ENCODE results near the gene UNC5B.
"Not testable (repeated sequence)": the region's sequence is repeated elsewhere in the genome, so short reads cannot be mapped to it uniquely, and the experiment has no call there.

UNC5B gene

DNA sequence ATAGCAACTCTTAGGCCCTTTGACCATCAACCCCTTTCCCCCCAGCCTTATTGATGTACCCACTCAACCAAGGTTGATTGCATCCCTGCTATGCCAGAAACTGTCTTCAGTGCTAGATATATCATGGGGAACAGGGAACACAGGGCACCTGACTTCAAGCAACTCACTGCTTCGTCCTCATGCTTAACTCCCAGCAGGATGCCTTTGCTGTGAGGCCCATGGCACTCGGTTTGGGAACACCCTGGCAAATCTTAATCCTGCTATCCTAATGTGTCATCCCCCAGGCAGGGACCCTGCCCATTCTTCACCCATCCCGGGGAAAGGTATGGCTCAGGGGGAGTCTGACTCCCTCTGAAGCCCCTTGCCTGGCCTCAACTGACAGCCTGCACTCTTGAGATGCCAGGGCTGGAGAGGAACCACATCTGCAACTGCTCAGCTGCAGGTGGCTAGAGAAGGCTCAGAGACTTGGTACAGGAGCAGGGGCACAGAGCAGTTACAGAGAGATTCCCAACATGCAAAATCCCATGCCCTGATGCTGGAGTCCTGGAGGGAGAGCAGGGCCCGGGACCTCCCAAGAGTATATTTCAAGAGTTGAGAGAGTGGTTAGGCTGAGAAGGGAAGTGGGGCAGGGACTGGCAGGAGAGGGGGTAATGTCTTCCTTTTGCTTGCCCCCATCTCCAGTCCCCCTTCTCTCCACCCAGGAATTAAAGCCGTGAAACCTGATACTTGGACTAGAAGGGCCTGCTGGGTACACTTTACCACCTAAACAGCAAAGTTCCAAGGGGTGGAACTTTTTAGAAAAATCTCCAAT is 2.4 kb upstream of the UNC5B start:
- DNase-seq = no peak

- no peak for DNase-seq
Observed at GRCh38 chr10:71210542-71210871, 1.9 kb upstream of the UNC5B start.

DNA sequence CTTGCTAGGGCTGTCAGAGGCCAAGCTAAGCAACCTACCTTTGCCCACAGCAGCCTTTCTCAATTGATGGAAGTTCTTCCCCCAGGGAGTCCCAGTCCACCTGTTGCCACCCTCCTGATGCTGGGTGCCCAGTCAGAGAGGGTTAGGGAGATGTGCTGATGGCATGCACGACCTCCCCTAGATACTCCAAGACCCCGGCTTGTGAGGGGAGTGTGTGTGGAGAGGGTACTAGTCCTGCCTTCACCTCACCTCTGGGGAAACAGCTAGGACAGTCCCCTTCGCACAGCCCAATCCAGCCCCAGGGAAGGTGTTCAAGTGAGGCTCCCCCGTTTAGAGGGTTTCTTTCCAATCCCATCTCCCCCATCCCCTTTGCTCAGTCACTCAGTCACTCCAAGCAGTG is 1.3 kb upstream of the UNC5B start:
- DNase-seq = no peak

- no peak for DNase-seq
Observed at GRCh38 chr10:71211775-71212317, 524 bp upstream of the UNC5B start.

GRCh38 chr10:71213127-71213621 is 804 bp downstream of the UNC5B start:
- DNase-seq = peak in 3 of 4 experiments; percentile 36 to 55 (median 54)

DNA sequence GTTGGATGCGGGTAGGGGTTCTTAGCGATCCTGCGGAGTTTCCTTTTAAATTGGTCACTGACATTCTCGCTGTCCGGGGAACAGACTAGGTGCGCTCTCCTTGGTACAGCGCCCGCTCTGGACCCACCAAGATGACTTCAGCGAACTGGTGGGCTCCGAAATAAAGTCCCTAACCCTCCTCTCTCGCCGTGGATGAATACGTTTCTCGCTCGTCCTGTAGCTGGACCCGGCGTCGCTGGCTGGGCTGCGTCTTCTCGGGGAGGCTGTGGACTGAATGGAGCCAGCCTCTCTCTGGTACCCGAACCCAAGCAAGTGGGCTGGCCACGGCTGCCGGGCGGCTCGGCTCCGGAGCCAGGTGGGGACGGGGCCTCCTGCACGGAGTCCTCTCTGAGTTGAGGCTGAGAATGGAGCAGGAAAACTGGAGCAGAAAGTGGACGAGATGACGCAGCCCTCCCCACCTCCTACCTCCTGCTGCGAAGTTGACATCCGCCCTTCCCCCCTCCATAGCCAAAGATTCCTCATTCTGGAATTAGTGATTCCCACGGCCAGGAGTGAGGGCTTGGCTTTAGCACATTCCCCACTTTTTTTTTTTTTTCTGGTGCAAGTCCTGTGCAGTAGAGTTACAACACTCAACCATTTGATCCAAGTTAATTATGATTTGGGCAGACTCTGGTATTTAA is 1.5 kb downstream of the UNC5B start:
- no peak for DNase-seq

DNA sequence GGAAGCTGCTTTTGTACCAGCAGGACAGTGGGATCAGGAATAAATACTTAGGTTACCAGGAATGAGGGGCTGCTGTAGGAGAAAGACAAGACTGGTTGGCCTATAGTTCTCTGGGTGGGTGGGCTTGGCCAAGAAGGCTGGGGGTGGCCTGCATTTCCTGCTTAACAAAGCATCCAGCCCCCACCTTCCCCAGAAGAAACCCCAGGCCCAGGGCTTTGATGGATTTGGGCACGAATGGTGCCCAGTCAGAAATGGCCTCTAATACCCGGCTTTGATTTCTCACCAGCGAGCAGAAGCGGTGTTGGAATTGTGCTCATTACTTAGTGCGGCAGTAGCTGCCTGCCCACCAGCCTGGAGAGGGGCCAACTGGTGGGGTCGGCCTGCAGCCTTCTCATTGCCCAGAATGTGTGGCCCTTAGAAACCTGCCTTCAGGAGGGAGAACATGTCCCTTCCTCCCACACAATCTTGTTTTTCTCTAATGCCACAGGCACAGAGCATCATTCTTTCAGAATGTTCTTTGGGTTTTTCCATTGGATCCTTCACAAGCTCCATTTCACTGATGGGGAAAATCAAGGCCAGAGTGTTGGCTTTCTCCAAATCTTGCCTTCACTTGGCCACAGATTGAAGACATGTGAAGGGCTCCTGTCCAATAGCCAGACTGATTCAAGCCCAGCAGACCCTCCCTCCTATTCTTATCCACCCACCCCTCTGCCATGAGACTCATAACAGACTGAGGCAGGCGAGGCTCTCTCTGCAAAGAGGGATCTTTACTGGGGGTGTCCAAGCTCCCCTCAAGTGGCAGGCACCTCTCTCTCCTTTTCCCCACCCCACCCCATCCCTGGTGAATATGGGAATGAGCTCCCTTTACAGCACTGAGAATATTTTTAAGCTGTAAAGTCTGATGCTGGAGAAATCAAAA is 2.5 kb downstream of the UNC5B start:
- no peak for DNase-seq

DNA sequence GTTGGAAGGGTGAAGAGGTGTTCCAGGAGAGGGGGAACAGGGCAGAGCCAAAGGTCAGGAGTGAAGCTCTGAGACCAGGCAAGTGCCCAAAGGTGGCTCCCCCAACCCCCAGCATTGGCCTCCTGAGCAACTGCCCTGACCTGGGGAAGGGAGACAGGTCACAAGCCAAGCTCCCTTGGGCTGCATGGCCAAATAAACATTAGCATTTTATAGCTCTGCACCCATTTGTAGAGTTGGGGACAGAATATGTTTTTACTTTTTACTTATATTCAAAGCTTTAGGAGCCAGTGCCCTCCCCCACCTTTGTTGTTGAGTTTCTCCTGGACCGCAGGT is 4.0 kb downstream of the UNC5B start:
- no peak for DNase-seq

DNA sequence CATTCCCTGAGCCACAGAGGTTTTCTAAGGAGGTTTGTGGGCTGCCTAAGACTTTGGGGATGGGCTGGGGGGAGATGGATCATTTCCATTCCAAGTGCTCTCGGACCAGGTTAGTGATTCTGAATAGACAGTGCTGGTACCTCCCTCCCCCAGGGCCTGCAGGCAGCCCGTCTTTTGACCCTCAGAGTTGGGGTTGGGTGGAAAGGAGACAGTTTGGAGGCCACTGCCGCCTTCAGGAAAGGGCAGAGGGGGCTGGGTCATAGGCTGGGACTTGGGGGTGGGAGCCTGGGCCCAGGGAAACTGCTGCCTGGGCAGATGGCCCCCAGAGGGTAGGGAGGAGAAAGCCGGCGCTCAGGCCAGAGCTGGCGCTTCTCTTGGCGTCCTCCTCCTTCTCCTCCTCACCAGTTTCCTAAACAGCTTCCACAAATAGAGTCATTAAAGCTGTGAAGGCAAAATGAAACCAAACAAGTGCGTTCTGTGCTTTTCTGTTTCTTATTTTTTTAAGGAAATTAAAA is 4.4 kb downstream of the UNC5B start:
- peak in 2 of 4 experiments; percentile 28 to 41 for DNase-seq

- DNase-seq = peak; percentile 24 to 48 (median 36)
Observed at GRCh38 chr10:71217266-71218045, 5.1 kb downstream of the UNC5B start.

GRCh38 chr10:71218046-71218650 is 5.8 kb downstream of the UNC5B start:
- DNase-seq = no peak

DNA sequence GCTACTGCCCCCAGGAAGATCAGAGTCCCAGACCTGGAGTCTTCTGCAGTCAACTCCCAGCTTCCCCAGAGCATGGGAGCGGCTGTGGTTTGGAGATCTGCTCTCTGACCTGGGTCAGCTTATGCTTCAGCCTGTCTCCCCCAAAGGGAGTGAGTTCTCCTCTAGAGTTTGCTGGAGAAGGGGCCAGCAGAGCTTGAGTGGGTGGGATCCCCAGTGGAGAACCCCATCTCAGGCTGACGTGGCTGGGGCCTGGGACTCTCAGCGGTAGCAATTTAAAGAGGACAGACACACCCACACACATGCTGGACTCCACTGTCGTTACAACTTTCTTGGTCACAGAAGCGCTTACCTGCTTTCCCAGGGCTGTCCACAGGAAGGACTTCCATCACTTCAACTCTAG is 6.3 kb downstream of the UNC5B start:
- no peak for DNase-seq

GRCh38 chr10:71219236-71219917 is 7.0 kb downstream of the UNC5B start:
- not testable (repeated sequence) for DNase-seq

DNA sequence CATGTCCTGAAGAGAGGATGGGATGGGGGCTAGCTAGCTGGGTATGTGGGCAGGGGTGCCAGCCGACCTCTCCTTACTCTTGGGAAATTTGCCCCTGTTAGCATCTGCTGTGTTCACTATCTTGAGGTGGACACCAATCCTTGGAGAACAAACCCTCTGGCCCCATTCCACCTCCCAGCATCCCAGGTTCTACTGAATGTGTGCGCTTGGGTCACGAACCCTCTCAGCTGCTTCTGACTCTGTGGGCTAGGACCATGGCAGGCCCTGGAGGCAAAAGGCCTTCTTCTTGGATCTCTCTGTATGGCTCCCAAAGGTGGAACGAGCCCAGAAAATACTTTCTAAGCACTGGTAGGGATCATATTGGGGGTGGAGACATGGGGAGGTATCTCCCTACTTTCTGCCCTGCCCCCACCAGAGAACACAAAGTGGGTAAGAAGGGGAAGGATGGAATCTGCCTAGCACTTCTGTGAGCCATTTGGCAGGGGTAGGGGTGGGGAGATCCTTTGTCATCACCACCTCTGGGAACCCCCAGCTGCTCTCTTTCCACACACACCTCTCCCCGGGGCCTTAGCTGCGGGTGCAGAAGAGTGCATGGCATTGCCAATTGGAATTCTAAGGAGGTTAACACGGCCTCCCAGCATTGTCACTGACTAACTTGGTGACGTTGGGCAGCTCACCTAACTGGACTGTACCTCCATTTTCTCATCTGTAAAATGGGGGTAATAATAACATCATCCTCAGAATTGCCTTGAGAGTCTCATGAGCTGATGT is 7.7 kb downstream of the UNC5B start:
- DNase-seq = no peak

GRCh38 chr10:71220689-71221540 is 8.5 kb downstream of the UNC5B start:
- no peak for DNase-seq

DNA sequence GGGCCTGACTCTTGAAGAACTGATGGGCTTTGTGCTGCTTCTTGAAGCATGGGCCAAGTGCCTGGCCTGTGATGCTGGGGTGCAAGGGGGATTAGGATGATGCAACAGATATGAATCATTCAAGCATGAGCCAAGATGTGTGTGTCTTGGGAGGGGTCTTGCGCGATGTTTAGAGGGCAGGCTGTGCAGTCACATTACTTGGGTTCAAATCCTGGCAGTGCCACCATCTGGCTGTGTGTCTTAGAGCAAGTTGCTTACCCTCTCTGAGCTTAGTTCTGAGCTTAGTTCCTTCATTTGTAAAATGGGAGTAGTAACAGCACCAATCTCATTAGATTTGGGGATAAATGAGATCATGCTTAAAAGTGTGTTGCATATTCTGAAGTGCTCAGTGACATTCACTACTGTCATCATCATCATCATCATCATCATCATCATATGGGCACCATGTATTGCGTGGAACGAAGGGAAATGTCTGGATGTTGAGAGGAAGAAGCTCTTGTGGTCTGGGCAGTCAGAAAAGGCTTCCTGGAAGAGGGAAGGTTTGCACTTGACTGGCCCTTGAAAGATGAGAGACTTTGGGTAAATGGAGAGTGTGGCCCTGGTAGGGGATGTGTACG is 9.3 kb downstream of the UNC5B start:
- DNase-seq = no peak

DNA sequence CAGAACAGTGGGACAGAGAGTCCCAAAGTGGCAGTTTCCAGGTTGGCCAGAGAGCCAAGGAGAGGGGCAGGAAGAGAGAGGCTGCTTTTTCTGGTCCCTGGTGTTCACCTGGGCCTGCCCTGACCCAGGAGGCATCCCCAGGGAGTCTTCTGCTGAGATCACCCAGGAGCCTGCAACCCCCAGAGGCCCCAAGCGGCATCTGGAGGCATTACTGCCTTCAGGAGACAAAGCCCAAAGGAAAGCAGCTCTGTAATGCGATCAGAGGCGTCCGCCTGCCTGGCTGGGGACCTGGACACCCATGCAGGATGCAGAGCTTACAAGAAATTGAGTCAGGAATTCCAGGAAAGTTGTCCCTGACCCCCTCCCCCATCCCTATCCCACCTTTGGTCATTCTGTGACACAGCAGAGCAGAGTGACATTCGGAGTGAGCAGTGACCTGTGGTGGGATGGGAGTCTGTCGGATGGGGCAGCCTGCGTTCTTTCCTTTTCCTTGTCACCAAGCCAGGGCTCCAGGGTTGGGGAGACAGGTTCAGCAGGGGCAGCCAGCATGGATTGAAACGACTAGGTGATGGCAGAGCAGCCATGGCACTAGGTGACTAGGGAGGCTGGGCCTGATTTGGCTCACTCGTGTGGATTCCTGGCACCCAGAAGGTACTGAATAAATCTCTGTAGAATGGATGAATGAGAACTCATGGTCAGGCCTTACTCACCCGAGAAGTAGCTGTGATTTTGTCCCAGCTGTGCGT is 10.4 kb downstream of the UNC5B start:
- no peak for DNase-seq

Measured in suppressor macrophage (primary cell).